ENCODE data around the gene IQGAP2. TPM values are rescaled to one million over a fixed set of nuclear protein-coding genes. Genes with fewer than 3 reads are reported as not detected.

IQGAP2 gene
- polyA plus RNA-seq, 1 donor (not counting 4 experiments of a cell fraction or from before 2014, with no cell fraction given) = 0.14 TPM

DNA sequence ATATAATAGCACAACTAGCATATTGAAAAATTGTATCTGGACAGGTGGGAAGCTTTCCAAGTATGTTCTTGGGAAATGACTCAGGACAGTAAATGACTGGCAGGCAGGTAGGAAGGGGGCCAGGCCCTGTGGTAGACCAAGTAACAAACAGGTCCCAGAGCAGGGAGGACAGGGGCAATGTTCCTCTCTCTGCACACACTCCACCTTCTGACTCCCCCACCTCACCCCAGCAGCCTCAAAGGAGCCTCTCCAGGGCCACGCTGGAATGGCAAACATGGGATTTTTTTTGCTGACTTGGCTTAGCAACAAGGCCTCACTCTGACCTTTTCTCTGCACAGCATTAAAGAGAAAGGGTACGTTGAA is 31.1 kb upstream of the IQGAP2 start:
- Histone ChIP-seq H3K9me1 (ENCODE audit: control insufficient read depth, extremely low read depth, insufficient read depth, low read length) (no peaks in the 10 kb centered on the region), H3K4me2 (ENCODE audit: control insufficient read depth, extremely low read depth, insufficient read depth, low read depth, low read length) (peak overlapping the region; percentile 57), H4K20me1 (ENCODE audit: control insufficient read depth, extremely low read depth, insufficient read depth, low read length) (peaks cover 4% of the 10 kb centered on the region), H3K79me2 (ENCODE audit: control insufficient read depth, insufficient read depth, low read length) (no peaks in the 10 kb centered on the region), H2AFZ (ENCODE audit: control insufficient read depth, low read length) (no peak overlapping the region), H3K9me3 (ENCODE audit: control insufficient read depth, low read depth, low read length) (no peaks in the 10 kb centered on the region), H3K27ac (ENCODE audit: control insufficient read depth, insufficient read depth, low read length) (peak overlapping the region; percentile 12), H3K4me3 (ENCODE audit: control insufficient read depth in 2 of 3, extremely low read depth in 1 of 3, insufficient read depth in 2 of 3, low read depth in 1 of 3, low read length in 3 of 3) (no peak overlapping the region), H3K4me1 (ENCODE audit: control insufficient read depth, extremely low read depth, insufficient read depth, low read length) (peaks cover 14% of the 10 kb centered on the region), H3K36me3 (ENCODE audit: control insufficient read depth in 2 of 2, extremely low read depth in 1 of 2, insufficient read depth in 2 of 2, low read length in 2 of 2) (no peaks in the 10 kb centered on the region), H3K27me3 (ENCODE audit: control insufficient read depth, extremely low read depth, insufficient read depth, low read length) (no peaks in the 10 kb centered on the region), H3K9ac (ENCODE audit: control insufficient read depth, extremely low read depth, insufficient read depth, low read length) (no peak overlapping the region)
- dilution Hi-C loops (cut with MboI; ENCODE audit: extremely low pct_ligation_motif_present, low sequenced_read_pairs) = no loop called here
- FAIRE-seq (no peak), DNase-seq (ENCODE audit: low read depth, low spot score) (no peak)
- TF ChIP-seq CTCF (optimal IDR thresholded peaks at IDR 0.05 in 1 of 3, IDR thresholded peaks at IDR 0.05 in 1 of 3, conservative IDR thresholded peaks at IDR 0.05 in 1 of 3; ENCODE audit: extremely low read depth in 1 of 3, insufficient read depth in 2 of 3, low read length in 3 of 3) = no peak
- TF ChIP-seq EZH2 (IDR thresholded peaks at IDR 0.05; ENCODE audit: low read length) = no peak

DNA sequence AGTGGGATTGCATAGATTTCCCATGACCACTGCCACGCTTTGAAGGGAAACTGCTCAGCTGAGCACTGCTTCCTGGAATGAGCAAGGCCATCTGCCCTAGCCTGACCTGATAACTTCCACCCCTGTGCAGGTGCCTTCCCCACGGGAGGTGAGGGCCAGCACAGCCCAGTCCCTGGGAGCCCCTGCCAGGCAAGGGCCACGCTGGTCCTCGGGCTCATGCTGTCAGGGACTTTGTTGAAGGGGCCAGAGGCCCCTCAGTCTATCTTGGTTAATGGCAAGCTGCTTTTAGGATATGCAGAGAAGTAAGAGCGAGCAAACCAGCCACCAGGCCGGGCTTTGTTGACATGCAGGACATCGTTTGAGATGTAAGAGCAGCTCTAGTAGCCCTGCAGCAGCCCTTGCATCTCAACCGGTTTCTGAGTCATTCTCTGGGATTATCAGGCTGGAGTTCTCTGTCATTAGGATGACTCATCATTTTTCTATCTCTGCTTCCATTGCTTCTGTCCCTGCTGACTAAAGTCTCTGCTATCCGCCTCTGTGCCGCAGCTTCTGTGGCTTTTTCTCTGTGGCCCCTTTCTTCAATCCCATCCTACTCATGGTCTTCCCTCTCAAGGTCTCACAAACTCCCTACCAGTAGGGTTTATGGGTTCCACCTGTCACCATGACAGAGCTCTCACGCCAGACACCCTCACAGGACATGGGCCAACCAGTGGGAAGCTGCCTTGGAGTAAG is 30.6 kb upstream of the IQGAP2 start:
- dilution Hi-C loops (cut with MboI; ENCODE audit: extremely low pct_ligation_motif_present, low sequenced_read_pairs) = no loop called here
- TF ChIP-seq EZH2 (IDR thresholded peaks at IDR 0.05; ENCODE audit: low read length) = no peak
- TF ChIP-seq CTCF (optimal IDR thresholded peaks at IDR 0.05 in 1 of 3, IDR thresholded peaks at IDR 0.05 in 1 of 3, conservative IDR thresholded peaks at IDR 0.05 in 1 of 3; ENCODE audit: extremely low read depth in 1 of 3, insufficient read depth in 2 of 3, low read length in 3 of 3) = no peak
- Histone ChIP-seq H3K9me1 (ENCODE audit: control insufficient read depth, extremely low read depth, insufficient read depth, low read length) (no peaks in the 10 kb centered on the region), H3K9me3 (ENCODE audit: control insufficient read depth, low read depth, low read length) (no peaks in the 10 kb centered on the region), H3K36me3 (ENCODE audit: control insufficient read depth in 2 of 2, extremely low read depth in 1 of 2, insufficient read depth in 2 of 2, low read length in 2 of 2) (no peaks in the 10 kb centered on the region), H3K9ac (ENCODE audit: control insufficient read depth, extremely low read depth, insufficient read depth, low read length) (no peak overlapping the region), H2AFZ (ENCODE audit: control insufficient read depth, low read length) (no peak overlapping the region), H3K79me2 (ENCODE audit: control insufficient read depth, insufficient read depth, low read length) (no peaks in the 10 kb centered on the region), H3K4me3 (ENCODE audit: control insufficient read depth in 2 of 3, extremely low read depth in 1 of 3, insufficient read depth in 2 of 3, low read depth in 1 of 3, low read length in 3 of 3) (no peak overlapping the region), H3K4me1 (ENCODE audit: control insufficient read depth, extremely low read depth, insufficient read depth, low read length) (peaks cover 14% of the 10 kb centered on the region), H3K27ac (ENCODE audit: control insufficient read depth, insufficient read depth, low read length) (peak overlapping the region; percentile 12), H3K27me3 (ENCODE audit: control insufficient read depth, extremely low read depth, insufficient read depth, low read length) (no peaks in the 10 kb centered on the region), H3K4me2 (ENCODE audit: control insufficient read depth, extremely low read depth, insufficient read depth, low read depth, low read length) (peak overlapping the region; percentile 57), H4K20me1 (ENCODE audit: control insufficient read depth, extremely low read depth, insufficient read depth, low read length) (peaks cover 4% of the 10 kb centered on the region)
- DNase-seq (ENCODE audit: low read depth, low spot score) = peak; percentile 76
- FAIRE-seq = peak; percentile 98

All from keratinocyte (primary cell).